Measurements from ENCODE around the gene SOS2. TPM values are rescaled to one million over a fixed set of nuclear protein-coding genes. Genes with fewer than 3 reads are reported as not detected.

SOS2 gene
- total and polyA plus RNA-seq, 4 donors, result 3.1 to 20.1 (median 9.1) TPM

- 95% methylated on average over 5 of the region's 5 CpGs for WGBS
- Histone ChIP-seq H3K9ac (ENCODE audit: low read depth in 1 of 2, low read length in 2 of 2) (no peak overlapping the region), H3K36me3 (ENCODE audit: control insufficient read depth in 4 of 4, insufficient read depth in 3 of 4, low read depth in 1 of 4, low read length in 3 of 4) (peaks cover 0 to 8% (median under 1%) of the 10 kb centered on the region in 4 donors), H3K4me3 (ENCODE audit: low read depth in 1 of 3, low read length in 3 of 3) (no peak overlapping the region), H3K27ac (ENCODE audit: low read depth in 1 of 2, low read length in 2 of 2) (no peak overlapping the region), H3K27me3 (ENCODE audit: control insufficient read depth in 4 of 4, insufficient read depth in 4 of 4, low read length in 3 of 4) (no peaks in the 10 kb centered on the region), H3K4me1 (ENCODE audit: control insufficient read depth in 4 of 4, insufficient read depth in 4 of 4, low read length in 3 of 4) (no peaks in the 10 kb centered on the region), H3K9me3 (ENCODE audit: control insufficient read depth in 4 of 4, low read length in 3 of 4) (no peaks in the 10 kb centered on the region)
- DNase-seq (ENCODE audit: low spot score), result no peak
- TF ChIP-seq, protein P1, sequence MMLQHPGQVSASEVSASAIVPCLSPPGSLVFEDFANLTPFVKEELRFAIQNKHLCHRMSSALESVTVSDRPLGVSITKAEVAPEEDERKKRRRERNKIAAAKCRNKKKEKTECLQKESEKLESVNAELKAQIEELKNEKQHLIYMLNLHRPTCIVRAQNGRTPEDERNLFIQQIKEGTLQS (IDR thresholded peaks at IDR 0.05), result no peak
- TF ChIP-seq RAD21 (IDR thresholded peaks at IDR 0.05) (no peak), EGR1 (IDR thresholded peaks at IDR 0.05; ENCODE audit: low read depth in 2 of 2) (no peak), FOXA2 (IDR thresholded peaks at IDR 0.05) (no peak), FOXA1 (IDR thresholded peaks at IDR 0.05) (no peak), TAF1 (conservative IDR thresholded peaks at IDR 0.05) (no peak), SP1 (IDR thresholded peaks at IDR 0.05) (no peak), GABPA (IDR thresholded peaks at IDR 0.05 in 1 of 2, conservative IDR thresholded peaks at IDR 0.05 in 1 of 2) (no peak), NR2F2 (IDR thresholded peaks at IDR 0.05) (no peak)
- TF ChIP-seq, protein P2, sequence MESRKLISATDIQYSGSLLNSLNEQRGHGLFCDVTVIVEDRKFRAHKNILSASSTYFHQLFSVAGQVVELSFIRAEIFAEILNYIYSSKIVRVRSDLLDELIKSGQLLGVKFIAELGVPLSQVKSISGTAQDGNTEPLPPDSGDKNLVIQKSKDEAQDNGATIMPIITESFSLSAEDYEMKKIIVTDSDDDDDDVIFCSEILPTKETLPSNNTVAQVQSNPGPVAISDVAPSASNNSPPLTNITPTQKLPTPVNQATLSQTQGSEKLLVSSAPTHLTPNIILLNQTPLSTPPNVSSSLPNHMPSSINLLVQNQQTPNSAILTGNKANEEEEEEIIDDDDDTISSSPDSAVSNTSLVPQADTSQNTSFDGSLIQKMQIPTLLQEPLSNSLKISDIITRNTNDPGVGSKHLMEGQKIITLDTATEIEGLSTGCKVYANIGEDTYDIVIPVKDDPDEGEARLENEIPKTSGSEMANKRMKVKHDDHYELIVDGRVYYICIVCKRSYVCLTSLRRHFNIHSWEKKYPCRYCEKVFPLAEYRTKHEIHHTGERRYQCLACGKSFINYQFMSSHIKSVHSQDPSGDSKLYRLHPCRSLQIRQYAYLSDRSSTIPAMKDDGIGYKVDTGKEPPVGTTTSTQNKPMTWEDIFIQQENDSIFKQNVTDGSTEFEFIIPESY (IDR thresholded peaks at IDR 0.05), result no peak
Measured at GRCh38 chr14:50242566-50243310, 11.4 kb upstream of the SOS2 start.

- DNase-seq (ENCODE audit: low spot score), result no peak
- TF ChIP-seq MAX (IDR thresholded peaks at IDR 0.05) (no peak), RAD21 (IDR thresholded peaks at IDR 0.05) (no peak)
- WGBS, result 99% methylated on average over 1 of the region's 1 CpG
- Histone ChIP-seq H3K36me3 (ENCODE audit: control insufficient read depth in 4 of 4, insufficient read depth in 3 of 4, low read depth in 1 of 4, low read length in 3 of 4) (peaks cover 0 to 8% (median under 1%) of the 10 kb centered on the region in 4 donors), H3K4me3 (ENCODE audit: low read depth in 1 of 3, low read length in 3 of 3) (no peak overlapping the region), H3K27ac (ENCODE audit: low read depth in 1 of 2, low read length in 2 of 2) (no peak overlapping the region), H3K9ac (ENCODE audit: low read depth in 1 of 2, low read length in 2 of 2) (no peak overlapping the region), H3K27me3 (ENCODE audit: control insufficient read depth in 4 of 4, insufficient read depth in 4 of 4, low read length in 3 of 4) (no peaks in the 10 kb centered on the region), H3K4me1 (ENCODE audit: control insufficient read depth in 4 of 4, insufficient read depth in 4 of 4, low read length in 3 of 4) (no peaks in the 10 kb centered on the region), H3K9me3 (ENCODE audit: control insufficient read depth in 4 of 4, low read length in 3 of 4) (no peaks in the 10 kb centered on the region)
Measured at GRCh38 chr14:50242096-50242495, 10.7 kb upstream of the SOS2 start.

DNA sequence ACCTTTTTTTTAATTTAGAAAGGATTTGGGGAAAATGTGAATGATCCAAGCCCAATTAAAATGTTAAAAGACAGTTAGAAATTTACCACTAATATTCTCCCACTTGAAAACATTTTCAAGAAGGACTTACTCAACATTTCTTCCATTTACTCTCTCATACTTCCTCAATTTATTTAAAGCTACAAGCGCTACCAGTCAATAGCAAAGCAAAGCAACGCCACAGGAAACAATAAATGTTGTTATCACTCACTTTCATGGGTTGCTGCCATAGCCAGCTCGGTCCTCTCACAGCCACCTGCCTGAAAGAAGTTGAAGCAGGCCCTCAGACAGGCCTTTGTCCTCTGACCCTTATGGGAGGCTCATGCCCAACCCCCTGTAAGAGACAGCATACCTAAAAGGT, 6.0 kb upstream of the SOS2 start:
- H3K9ac ChIP-seq (ENCODE audit: low read depth in 1 of 2, low read length in 2 of 2), result no peak overlapping the region
- no peak for DNase-seq (ENCODE audit: low spot score)
- WGBS, result 45% methylated on average over 3 of the region's 3 CpGs
- no peak for TF ChIP-seq TAF1 (conservative IDR thresholded peaks at IDR 0.05)
- no peak for TF ChIP-seq EGR1 (IDR thresholded peaks at IDR 0.05; ENCODE audit: low read depth in 2 of 2)
- TF ChIP-seq HNF4G (IDR thresholded peaks at IDR 0.05), result no peak
- TF ChIP-seq RXRA (IDR thresholded peaks at IDR 0.05), result no peak
- TF ChIP-seq SP1 (IDR thresholded peaks at IDR 0.05), result no peak
- no peak for TF ChIP-seq RAD21 (IDR thresholded peaks at IDR 0.05)
- no peak for TF ChIP-seq YY1 (IDR thresholded peaks at IDR 0.05)
- TF ChIP-seq REST (IDR thresholded peaks at IDR 0.05), result no peak
- TF ChIP-seq GABPA (IDR thresholded peaks at IDR 0.05 in 1 of 2, conservative IDR thresholded peaks at IDR 0.05 in 1 of 2), result no peak
- TF ChIP-seq, protein P2 (IDR thresholded peaks at IDR 0.05), result no peak
- TF ChIP-seq, protein P1 (IDR thresholded peaks at IDR 0.05), result no peak
- TF ChIP-seq FOXA1 (IDR thresholded peaks at IDR 0.05), result no peak
- TF ChIP-seq, protein P3, sequence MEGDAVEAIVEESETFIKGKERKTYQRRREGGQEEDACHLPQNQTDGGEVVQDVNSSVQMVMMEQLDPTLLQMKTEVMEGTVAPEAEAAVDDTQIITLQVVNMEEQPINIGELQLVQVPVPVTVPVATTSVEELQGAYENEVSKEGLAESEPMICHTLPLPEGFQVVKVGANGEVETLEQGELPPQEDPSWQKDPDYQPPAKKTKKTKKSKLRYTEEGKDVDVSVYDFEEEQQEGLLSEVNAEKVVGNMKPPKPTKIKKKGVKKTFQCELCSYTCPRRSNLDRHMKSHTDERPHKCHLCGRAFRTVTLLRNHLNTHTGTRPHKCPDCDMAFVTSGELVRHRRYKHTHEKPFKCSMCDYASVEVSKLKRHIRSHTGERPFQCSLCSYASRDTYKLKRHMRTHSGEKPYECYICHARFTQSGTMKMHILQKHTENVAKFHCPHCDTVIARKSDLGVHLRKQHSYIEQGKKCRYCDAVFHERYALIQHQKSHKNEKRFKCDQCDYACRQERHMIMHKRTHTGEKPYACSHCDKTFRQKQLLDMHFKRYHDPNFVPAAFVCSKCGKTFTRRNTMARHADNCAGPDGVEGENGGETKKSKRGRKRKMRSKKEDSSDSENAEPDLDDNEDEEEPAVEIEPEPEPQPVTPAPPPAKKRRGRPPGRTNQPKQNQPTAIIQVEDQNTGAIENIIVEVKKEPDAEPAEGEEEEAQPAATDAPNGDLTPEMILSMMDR (IDR thresholded peaks at IDR 0.05; ENCODE audit: low read depth, low read length, missing input control), result no peak

More for the DNA sequence above, 6.0 kb upstream of the SOS2 start:
- Histone ChIP-seq H3K4me1 (ENCODE audit: control insufficient read depth in 4 of 4, insufficient read depth in 4 of 4, low read length in 3 of 4) (peaks cover 0 to 3% (median 0%) of the 10 kb centered on the region in 4 donors), H3K9me3 (ENCODE audit: control insufficient read depth in 4 of 4, low read length in 3 of 4) (no peaks in the 10 kb centered on the region), H3K36me3 (ENCODE audit: control insufficient read depth in 4 of 4, insufficient read depth in 3 of 4, low read depth in 1 of 4, low read length in 3 of 4) (no peaks in the 10 kb centered on the region), H3K4me3 (ENCODE audit: low read depth in 1 of 3, low read length in 3 of 3) (no peak overlapping the region), H3K27me3 (ENCODE audit: control insufficient read depth in 4 of 4, insufficient read depth in 4 of 4, low read length in 3 of 4) (no peaks in the 10 kb centered on the region), H3K27ac (ENCODE audit: low read depth in 1 of 2, low read length in 2 of 2) (no peak overlapping the region)
